Tibial nerve (tissue), 4 donors: ENCODE results near the gene MMP19.

Source experiments
- EP300 ChIP-seq, 2 donors: sonication (generic); formaldehyde crosslinking; IDR thresholded peaks; one replicate each; pipeline ENCODE4 v1.6.1; 2017; ENCODE audit warnings: antibody characterized with exemption in 2 of 2, mild to moderate bottlenecking in 1 of 2
- POLR2A ChIP-seq, 2 donors: fragments of 450-650 bp; IDR thresholded peaks; one replicate each; pipeline ENCODE4 v1.6.1; 2017; ENCODE audit warnings: antibody characterized with exemption in 2 of 2, mild to moderate bottlenecking in 2 of 2, moderate library complexity in 2 of 2
- TF ChIP-seq, protein P1 (sequence below), 5 experiments: fragments of 200-600 bp in 3 of 5; fragments of 450-650 bp in 2 of 5; sonication (generic) in 3 of 5; IDR thresholded peaks; one replicate each; pipeline ENCODE4 v1.5.1; 2016 to 2019; ENCODE audit warnings: antibody characterized with exemption in 5 of 5, mild to moderate bottlenecking in 3 of 5, moderate library complexity in 2 of 5

DNA sequence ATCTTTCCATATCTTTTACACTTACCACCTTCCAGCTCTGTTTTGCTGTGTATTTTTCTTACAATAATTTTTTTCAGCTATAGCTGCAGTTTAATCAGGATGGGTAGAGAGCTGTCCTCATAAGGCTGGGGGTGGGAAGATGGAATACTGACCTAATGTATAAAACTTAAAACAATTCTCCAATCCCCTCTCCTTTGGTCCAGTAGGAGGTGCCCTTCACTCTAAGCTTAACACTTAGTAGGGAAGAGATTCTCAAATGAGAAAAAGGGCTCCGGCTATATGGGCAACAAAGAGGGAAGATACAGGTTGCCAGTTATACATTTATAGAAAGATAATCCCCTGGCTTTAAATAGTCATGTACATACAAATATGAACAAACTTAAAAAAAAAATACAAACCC is 22.1 kb downstream of the MMP19 start:
- TF ChIP-seq, protein P1, sequence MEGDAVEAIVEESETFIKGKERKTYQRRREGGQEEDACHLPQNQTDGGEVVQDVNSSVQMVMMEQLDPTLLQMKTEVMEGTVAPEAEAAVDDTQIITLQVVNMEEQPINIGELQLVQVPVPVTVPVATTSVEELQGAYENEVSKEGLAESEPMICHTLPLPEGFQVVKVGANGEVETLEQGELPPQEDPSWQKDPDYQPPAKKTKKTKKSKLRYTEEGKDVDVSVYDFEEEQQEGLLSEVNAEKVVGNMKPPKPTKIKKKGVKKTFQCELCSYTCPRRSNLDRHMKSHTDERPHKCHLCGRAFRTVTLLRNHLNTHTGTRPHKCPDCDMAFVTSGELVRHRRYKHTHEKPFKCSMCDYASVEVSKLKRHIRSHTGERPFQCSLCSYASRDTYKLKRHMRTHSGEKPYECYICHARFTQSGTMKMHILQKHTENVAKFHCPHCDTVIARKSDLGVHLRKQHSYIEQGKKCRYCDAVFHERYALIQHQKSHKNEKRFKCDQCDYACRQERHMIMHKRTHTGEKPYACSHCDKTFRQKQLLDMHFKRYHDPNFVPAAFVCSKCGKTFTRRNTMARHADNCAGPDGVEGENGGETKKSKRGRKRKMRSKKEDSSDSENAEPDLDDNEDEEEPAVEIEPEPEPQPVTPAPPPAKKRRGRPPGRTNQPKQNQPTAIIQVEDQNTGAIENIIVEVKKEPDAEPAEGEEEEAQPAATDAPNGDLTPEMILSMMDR (IDR thresholded peaks at IDR 0.05), result no peak
- no peak for TF ChIP-seq POLR2A (IDR thresholded peaks at IDR 0.05)
- TF ChIP-seq EP300 (IDR thresholded peaks at IDR 0.05), result no peak
